Mesendoderm (in vitro differentiated cells): ENCODE results near the gene CLCN1.

Experiments
- DNase-seq: peaks from one replicate; pipeline ENCODE4 v3.0.0; 2013
- H2AK5ac ChIP-seq: 2 replicates; pipeline ENCODE4 v1.6.1; 2013; ENCODE audit warnings: low read length, inconsistent platforms
- H2BK120ac ChIP-seq: 2 replicates; pipeline ENCODE4 v1.6.1; 2013; ENCODE audit warnings: low read depth, mild to moderate bottlenecking, low read length, moderate library complexity, mixed read lengths
- H2BK15ac ChIP-seq: replicated peaks from 2 replicates; pipeline ENCODE4 v1.6.1; 2013; ENCODE audit warnings: low read depth, mild to moderate bottlenecking, moderate library complexity
- H2BK5ac ChIP-seq: 2 replicates; pipeline ENCODE4 v1.6.1; 2013; ENCODE audit warnings: low read length, inconsistent platforms
- H3K18ac ChIP-seq: 2 replicates; pipeline ENCODE4 v1.6.1; 2013; ENCODE audit warnings: mild to moderate bottlenecking, low read length, mixed read lengths
- H3K23ac ChIP-seq: one replicate; pipeline ENCODE4 v1.6.1; 2013; ENCODE audit warnings: low read length
- H3K27ac ChIP-seq: 2 replicates; pipeline ENCODE4 v1.5.1; 2013; ENCODE audit warnings: low read depth, mild to moderate bottlenecking, inconsistent platforms, low read length, moderate library complexity
- H3K27me3 ChIP-seq: 2 replicates; pipeline ENCODE4 v1.6.1; 2013; ENCODE audit warnings: low read length, control low read depth, mild to moderate bottlenecking, inconsistent platforms; ENCODE audit not compliant: insufficient read depth, poor library complexity
- H3K36me3 ChIP-seq: 2 replicates; pipeline ENCODE4 v1.6.1; 2013; ENCODE audit warnings: low read length, inconsistent platforms; ENCODE audit not compliant: control insufficient read depth, insufficient read depth
- H3K4ac ChIP-seq: one replicate; pipeline ENCODE4 v1.6.1; 2013; ENCODE audit warnings: low read depth, mild to moderate bottlenecking, low read length, moderate library complexity
- H3K4me1 ChIP-seq: 2 replicates; pipeline ENCODE4 v1.6.1; 2013; ENCODE audit warnings: low read depth, low read length, inconsistent platforms; ENCODE audit not compliant: control insufficient read depth
- H3K4me2 ChIP-seq: 2 replicates; pipeline ENCODE4 v1.6.1; 2013; ENCODE audit warnings: low read length
- H3K4me3 ChIP-seq: 2 replicates; pipeline ENCODE4 v1.5.1; 2013; ENCODE audit warnings: mild to moderate bottlenecking, low read length
- H3K56ac ChIP-seq: one replicate; pipeline ENCODE4 v1.6.1; 2013; ENCODE audit warnings: low read length
- H3K79me1 ChIP-seq: 2 replicates; pipeline ENCODE4 v1.6.1; 2013; ENCODE audit warnings: low read length, inconsistent platforms
- H3K79me2 ChIP-seq: 2 replicates; pipeline ENCODE4 v1.6.1; 2013; ENCODE audit warnings: mild to moderate bottlenecking, low read length; ENCODE audit not compliant: control insufficient read depth, insufficient read depth
- H3K9ac ChIP-seq: 2 replicates; pipeline ENCODE4 v1.6.1; 2013; ENCODE audit warnings: low read length, inconsistent platforms
- H4K5ac ChIP-seq: one replicate; pipeline ENCODE4 v1.6.1; 2013; ENCODE audit warnings: low read length
- H4K8ac ChIP-seq: one replicate; pipeline ENCODE4 v1.6.1; 2013; ENCODE audit warnings: low read depth, mild to moderate bottlenecking, control low read depth, low read length, moderate library complexity
- WGBS: extraction: QIAGEN DNeasy Blood & Tissue Kit; methylation state at CpG from one replicate; pipeline ENCODE4 v1.1.7; 2013; ENCODE audit warnings: low lambda C conversion rate, missing lambda C conversion rate; ENCODE audit not compliant: insufficient coverage; ENCODE audit errors: extremely low coverage; 5-methylcytosine and 5-hydroxymethylcytosine counted together

The CLCN1 gene

DNA sequence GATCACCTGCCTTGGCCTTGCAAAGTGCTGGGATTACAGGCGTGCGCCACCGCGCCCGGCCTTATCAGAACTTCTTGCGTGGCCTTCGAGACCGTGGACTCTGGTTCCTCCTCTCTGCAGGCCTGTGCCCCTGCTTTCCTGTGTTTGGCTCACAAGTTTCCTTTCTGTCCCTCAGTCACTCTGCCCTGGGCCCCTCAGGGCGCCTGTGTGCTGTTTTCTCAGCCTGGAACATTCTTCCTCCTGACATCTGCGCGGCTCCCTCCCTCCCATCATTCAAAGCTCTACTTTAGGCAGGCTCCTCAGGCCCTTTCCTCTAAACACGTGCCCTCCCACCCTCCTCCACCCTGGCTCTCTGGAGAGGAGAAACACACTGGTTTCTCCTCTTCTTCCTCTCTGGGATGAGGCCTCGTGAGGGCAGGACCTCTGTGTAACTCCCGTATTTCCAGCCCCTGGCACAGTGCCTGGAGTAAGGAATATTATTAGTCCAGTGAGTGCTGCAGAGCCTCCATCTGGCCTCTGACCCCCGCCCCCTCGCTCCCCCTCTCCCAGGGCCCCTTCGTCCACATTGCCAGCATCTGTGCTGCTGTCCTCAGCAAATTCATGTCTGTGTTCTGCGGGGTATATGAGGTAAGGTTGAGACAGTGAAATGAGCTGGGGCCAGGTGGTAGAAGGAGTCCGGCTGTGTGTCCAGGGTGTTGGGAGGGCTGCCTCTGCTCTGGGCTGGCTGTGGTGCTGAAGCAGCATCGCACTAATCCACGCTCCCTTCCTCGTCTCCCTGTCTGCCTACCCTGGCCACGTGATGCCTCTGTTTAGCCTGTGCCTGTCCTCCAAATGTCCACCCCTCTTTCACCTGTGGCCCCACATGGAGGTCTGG, 7.1 kb downstream of the CLCN1 start:
- no peak overlapping the region for H3K27ac ChIP-seq
- no peak overlapping the region for H3K4me2 ChIP-seq
- no peaks in the 10 kb centered on the region for H3K27me3 ChIP-seq
- no peaks in the 10 kb centered on the region for H3K36me3 ChIP-seq
- WGBS: no CpG with 5 or more reads among the region's 23 CpGs
- no peak overlapping the region for H2BK5ac ChIP-seq
- no peak overlapping the region for H2BK120ac ChIP-seq
- H3K9ac ChIP-seq: no peak overlapping the region
- H2BK15ac ChIP-seq: no peak overlapping the region
- no peak overlapping the region for H3K23ac ChIP-seq
- H3K4ac ChIP-seq: no peak overlapping the region
- no peak overlapping the region for H4K8ac ChIP-seq
- H3K4me3 ChIP-seq: no peak overlapping the region
- no peak overlapping the region for H4K5ac ChIP-seq
- no peak for DNase-seq
- H3K18ac ChIP-seq: no peak overlapping the region
- H3K56ac ChIP-seq: no peak overlapping the region
- no peak overlapping the region for H2AK5ac ChIP-seq
- no peaks in the 10 kb centered on the region for H3K4me1 ChIP-seq
- no peaks in the 10 kb centered on the region for H3K79me2 ChIP-seq
- H3K79me1 ChIP-seq: no peaks in the 10 kb centered on the region

DNA sequence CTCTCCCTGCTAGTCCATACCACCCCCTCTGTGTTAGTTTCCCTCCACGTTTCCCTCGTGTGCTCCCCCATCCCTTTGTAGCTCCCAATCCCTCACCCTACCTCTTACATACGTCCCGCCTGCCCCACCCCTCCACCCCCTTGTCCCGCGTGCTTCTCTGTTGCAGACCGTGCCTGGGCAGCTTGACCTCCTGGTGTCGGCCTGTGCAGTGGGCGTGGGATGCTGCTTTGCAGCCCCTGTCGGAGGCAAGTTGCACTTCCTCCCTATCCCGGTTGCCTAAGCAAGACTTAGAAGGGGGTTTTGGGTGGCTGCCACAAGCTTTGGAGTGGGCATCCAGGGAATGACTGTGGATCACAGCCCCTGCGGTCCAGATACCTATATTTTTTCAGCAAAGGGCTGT, 7.7 kb downstream of the CLCN1 start:
- H4K5ac ChIP-seq: no peak overlapping the region
- no CpG with 5 or more reads among the region's 12 CpGs for WGBS
- DNase-seq: no peak

DNA sequence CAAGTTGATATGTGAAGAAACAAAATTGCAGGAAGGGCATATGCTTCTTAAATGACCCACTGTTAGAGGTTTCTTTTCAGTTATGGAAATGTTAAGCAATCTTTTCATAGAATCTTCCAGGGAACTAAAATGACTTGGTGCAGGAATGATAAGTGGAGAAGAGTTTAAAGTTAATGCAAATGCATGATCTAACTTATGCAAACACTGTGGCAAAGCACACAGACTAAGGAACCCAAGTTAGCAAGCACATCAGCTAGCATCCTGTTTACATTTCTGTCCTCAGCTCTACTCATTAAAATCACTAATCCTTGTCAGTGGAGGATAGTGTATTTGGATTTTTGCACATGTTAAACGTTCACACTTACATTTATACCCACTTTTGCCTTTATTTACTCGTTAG, 9.3 kb downstream of the CLCN1 start:
- H2BK15ac ChIP-seq: no peak overlapping the region
- no peak overlapping the region for H3K18ac ChIP-seq
- H3K56ac ChIP-seq: no peak overlapping the region
- no peaks in the 10 kb centered on the region for H3K79me1 ChIP-seq
- H3K23ac ChIP-seq: no peak overlapping the region
- DNase-seq: no peak
- no peak overlapping the region for H2AK5ac ChIP-seq
- no peak overlapping the region for H3K4me3 ChIP-seq
- H3K36me3 ChIP-seq: no peaks in the 10 kb centered on the region
- no peaks in the 10 kb centered on the region for H3K4me1 ChIP-seq
- H4K5ac ChIP-seq: no peak overlapping the region
- no peaks in the 10 kb centered on the region for H3K79me2 ChIP-seq
- H3K27ac ChIP-seq: no peak overlapping the region
- WGBS: no CpG with 5 or more reads among the region's 2 CpGs
- H2BK5ac ChIP-seq: no peak overlapping the region
- no peak overlapping the region for H4K8ac ChIP-seq
- no peaks in the 10 kb centered on the region for H3K27me3 ChIP-seq
- no peak overlapping the region for H2BK120ac ChIP-seq
- H3K4ac ChIP-seq: no peak overlapping the region
- no peak overlapping the region for H3K4me2 ChIP-seq
- no peak overlapping the region for H3K9ac ChIP-seq

More for the DNA sequence above, 7.7 kb downstream of the CLCN1 start:
- H2AK5ac ChIP-seq: no peak overlapping the region
- H3K9ac ChIP-seq: no peak overlapping the region
- no peak overlapping the region for H4K8ac ChIP-seq
- no peak overlapping the region for H2BK5ac ChIP-seq
- no peaks in the 10 kb centered on the region for H3K79me2 ChIP-seq
- H2BK15ac ChIP-seq: no peak overlapping the region
- no peak overlapping the region for H3K4me3 ChIP-seq
- H3K23ac ChIP-seq: no peak overlapping the region
- H3K18ac ChIP-seq: no peak overlapping the region
- H3K27me3 ChIP-seq: no peaks in the 10 kb centered on the region
- no peaks in the 10 kb centered on the region for H3K79me1 ChIP-seq
- H3K56ac ChIP-seq: no peak overlapping the region
- H3K36me3 ChIP-seq: no peaks in the 10 kb centered on the region
- H3K27ac ChIP-seq: no peak overlapping the region
- no peak overlapping the region for H2BK120ac ChIP-seq
- no peak overlapping the region for H3K4me2 ChIP-seq
- H3K4me1 ChIP-seq: no peaks in the 10 kb centered on the region
- no peak overlapping the region for H3K4ac ChIP-seq

DNA sequence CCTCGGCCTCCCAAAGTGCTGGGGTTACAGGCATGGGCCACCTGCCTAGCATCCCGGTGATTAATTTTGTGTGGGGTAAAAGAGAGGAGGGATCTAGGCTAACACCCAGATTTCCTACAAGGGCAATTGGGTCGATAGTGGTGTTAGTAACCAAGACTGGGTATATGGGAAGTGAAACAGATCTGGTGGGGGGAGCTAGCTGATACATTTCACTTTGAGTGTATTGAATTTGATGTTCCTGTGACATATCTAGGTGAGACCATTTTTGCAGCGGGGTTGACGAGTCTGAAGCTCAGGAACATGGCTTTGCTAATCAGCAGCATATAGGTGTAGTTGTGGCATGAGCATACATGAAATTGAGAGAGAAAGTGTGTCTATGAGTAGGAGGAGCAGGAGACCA, 12.0 kb downstream of the CLCN1 start:
- no peaks in the 10 kb centered on the region for H3K36me3 ChIP-seq
- H3K4me1 ChIP-seq: no peaks in the 10 kb centered on the region
- H3K27me3 ChIP-seq: no peaks in the 10 kb centered on the region

GRCh38 chr7:143329471-143330170, 13.7 kb downstream of the CLCN1 start:
- no peaks in the 10 kb centered on the region for H3K36me3 ChIP-seq
- no peak overlapping the region for H3K9ac ChIP-seq
- H4K5ac ChIP-seq: no peak overlapping the region
- H3K23ac ChIP-seq: no peak overlapping the region
- no peak overlapping the region for H3K56ac ChIP-seq
- no peak overlapping the region for H2BK120ac ChIP-seq
- H4K8ac ChIP-seq: no peak overlapping the region
- no peaks in the 10 kb centered on the region for H3K4me1 ChIP-seq
- H3K4ac ChIP-seq: no peak overlapping the region
- H2BK5ac ChIP-seq: no peak overlapping the region
- H3K18ac ChIP-seq: no peak overlapping the region
- H3K79me1 ChIP-seq: no peaks in the 10 kb centered on the region
- H3K79me2 ChIP-seq: no peaks in the 10 kb centered on the region
- no peak overlapping the region for H3K4me2 ChIP-seq
- H2BK15ac ChIP-seq: no peak overlapping the region
- H3K4me3 ChIP-seq: no peak overlapping the region
- WGBS: no CpG with 5 or more reads among the region's 10 CpGs
- no peak overlapping the region for H2AK5ac ChIP-seq
- no peak for DNase-seq
- no peaks in the 10 kb centered on the region for H3K27me3 ChIP-seq
- H3K27ac ChIP-seq: no peak overlapping the region

More for the DNA sequence above, 12.0 kb downstream of the CLCN1 start:
- Histone ChIP-seq H3K4me3 (no peak overlapping the region), H4K8ac (no peak overlapping the region), H3K23ac (no peak overlapping the region), H3K27ac (no peak overlapping the region), H3K79me2 (no peaks in the 10 kb centered on the region), H3K79me1 (no peaks in the 10 kb centered on the region), H3K4ac (no peak overlapping the region), H4K5ac (no peak overlapping the region), H2BK120ac (no peak overlapping the region), H3K4me2 (no peak overlapping the region), H2BK15ac (no peak overlapping the region), H2BK5ac (no peak overlapping the region), H3K56ac (no peak overlapping the region), H3K18ac (no peak overlapping the region), H3K9ac (no peak overlapping the region), H2AK5ac (no peak overlapping the region)
- no CpG with 5 or more reads among the region's 5 CpGs for WGBS
- no peak for DNase-seq
